Transverse colon (tissue), 3 donors: Measurements from ENCODE around the gene MEIOC.

Experiments
- POLR2A ChIP-seq: fragments of 450-650 bp; IDR thresholded peaks from one replicate; pipeline ENCODE4 v1.6.1; 2016; ENCODE audit warnings: antibody characterized with exemption, mild to moderate bottlenecking, moderate library complexity
- TF ChIP-seq, protein P1 (sequence below), 5 experiments: fragments of 200-600 bp in 3 of 5; fragments of 450-650 bp in 2 of 5; sonication (generic) in 3 of 5; IDR thresholded peaks; 1 replicate in 2 of 5; 2 replicates in 3 of 5; pipeline ENCODE4 v1.5.1; 2016 to 2017; ENCODE audit warnings: antibody characterized with exemption in 5 of 5, inconsistent platforms in 3 of 5, mild to moderate bottlenecking in 2 of 5, moderate library complexity in 1 of 5

DNA sequence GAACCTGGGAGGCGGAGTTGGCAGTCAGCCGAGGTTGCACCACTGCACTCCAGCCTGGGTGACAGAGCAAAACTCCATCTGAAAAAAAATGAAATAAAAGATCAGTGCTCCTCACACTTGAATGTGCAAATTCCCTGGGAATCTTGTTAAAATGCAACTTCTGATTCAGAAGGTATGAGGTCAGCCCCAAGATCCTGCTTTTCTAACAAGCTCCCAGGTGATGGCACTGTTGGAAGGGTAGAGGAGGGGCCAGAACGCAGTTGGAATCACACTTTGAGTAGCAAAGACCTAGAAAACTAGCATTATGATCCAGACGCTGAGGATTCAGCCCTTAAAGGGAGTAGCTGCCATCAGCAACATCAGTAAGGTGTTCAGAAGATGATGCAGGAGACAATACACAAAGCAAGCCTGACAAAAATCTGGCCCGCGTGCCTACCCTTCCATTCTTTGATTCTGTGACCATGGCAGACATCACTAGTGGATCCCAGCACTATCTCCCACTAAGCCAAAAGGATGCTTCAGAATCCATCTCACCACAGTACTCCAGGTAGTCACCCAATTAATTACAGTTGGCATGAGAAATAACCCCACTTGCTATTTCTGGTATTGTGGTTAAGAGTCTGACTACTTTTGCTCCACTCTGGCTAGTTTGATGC lies 33.1 kb upstream of the MEIOC start:
- TF ChIP-seq, protein P1, sequence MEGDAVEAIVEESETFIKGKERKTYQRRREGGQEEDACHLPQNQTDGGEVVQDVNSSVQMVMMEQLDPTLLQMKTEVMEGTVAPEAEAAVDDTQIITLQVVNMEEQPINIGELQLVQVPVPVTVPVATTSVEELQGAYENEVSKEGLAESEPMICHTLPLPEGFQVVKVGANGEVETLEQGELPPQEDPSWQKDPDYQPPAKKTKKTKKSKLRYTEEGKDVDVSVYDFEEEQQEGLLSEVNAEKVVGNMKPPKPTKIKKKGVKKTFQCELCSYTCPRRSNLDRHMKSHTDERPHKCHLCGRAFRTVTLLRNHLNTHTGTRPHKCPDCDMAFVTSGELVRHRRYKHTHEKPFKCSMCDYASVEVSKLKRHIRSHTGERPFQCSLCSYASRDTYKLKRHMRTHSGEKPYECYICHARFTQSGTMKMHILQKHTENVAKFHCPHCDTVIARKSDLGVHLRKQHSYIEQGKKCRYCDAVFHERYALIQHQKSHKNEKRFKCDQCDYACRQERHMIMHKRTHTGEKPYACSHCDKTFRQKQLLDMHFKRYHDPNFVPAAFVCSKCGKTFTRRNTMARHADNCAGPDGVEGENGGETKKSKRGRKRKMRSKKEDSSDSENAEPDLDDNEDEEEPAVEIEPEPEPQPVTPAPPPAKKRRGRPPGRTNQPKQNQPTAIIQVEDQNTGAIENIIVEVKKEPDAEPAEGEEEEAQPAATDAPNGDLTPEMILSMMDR (IDR thresholded peaks at IDR 0.05): no peak
- no peak for TF ChIP-seq POLR2A
